Stimulated activated CD4-positive, alpha-beta T cell treated with anti-CD3 and anti-CD28 coated beads, Interleukin-1b, Interleukin-23, amount 100 ng/mL, for 48 hours (primary cell): ENCODE data around the gene AKAP8L.
A peak's percentile ranks its signal among the peaks of the same experiment; 100 is the strongest.
"Not testable (repeated sequence)": the region's sequence is repeated elsewhere in the genome, so short reads cannot be mapped to it uniquely, and the experiment has no call there.

Source experiments
- DNase-seq: peaks from one replicate; pipeline ENCODE4 v3.0.0-alpha.2; 2020

Gene AKAP8L

GRCh38 chr19:15417699-15418098 is 1.1 kb downstream of the AKAP8L start:
- no peak for DNase-seq

DNA sequence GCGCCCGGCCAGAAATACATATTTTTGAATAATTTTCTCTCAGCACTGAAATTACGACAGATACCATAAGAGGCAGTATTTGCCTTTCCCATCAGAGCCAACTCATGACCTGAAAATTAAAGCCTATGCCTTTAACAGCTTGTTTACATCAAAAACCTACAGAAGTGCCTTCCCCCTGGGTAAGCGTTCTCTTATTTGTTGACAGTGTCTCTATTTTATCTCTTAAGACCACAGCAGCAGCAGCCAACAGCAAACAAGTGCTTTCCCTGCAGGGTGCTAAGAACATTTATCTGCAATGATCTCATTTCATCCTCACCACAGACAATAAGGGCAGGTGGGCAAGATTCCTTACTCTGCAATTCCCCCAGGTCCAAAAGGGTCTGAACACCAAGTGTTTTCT is 6.0 kb downstream of the AKAP8L start:
- no peak for DNase-seq

DNA sequence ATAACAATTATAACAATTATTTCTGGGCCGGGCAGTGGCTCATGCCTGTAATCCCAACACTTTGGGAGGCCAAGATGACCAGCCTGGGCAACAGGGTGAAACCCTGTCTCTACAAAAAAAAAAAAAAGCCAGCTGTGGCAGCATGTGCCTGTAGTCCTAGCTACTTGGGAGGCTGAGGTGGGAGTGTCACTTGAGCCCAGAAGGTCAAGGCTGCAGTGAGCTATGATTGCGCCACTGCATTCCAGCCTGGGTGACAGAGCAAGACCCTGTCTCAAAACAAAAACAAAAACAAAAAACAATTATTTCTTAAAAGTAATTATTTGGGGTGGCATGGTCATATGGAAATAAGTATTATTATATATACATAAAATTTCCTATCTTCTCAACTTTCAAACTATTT is 7.4 kb downstream of the AKAP8L start:
- not testable (repeated sequence) for DNase-seq

- no peak for DNase-seq
Observed at GRCh38 chr19:15404780-15405211, 14.0 kb downstream of the AKAP8L start.

DNA sequence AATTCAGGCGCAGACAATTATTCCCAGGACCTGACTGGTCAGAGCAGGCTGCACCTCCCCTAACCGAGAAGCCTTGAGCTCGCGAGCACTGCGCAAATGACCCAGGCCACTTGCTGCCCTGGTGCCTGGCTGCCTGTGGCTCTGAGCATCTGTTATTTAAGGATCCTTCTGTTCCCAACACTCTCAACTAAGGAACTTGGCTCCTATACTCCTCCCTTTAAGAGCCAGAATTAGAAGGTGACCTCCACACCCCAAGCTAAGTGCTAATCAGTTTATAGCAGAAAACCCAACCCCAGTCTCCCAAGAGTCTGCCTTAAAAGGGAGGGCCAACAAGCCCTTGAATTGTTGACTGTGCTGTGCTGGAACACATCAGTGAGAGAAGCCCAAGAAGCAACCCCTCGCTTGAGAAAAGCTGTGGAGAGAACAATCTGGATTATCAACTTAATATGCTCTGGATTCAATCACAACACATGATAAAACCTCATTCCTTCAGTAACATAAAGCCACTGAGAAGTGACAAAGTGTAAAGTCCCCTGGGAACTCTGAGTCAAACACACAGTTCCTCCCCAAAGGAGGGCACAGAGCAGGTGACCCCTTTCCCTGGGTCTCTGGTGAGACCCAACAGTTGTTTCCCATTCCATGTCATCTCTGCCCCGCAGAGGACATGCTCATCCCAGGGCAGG is 14.6 kb downstream of the AKAP8L start:
- no peak for DNase-seq

GRCh38 chr19:15403151-15403531 is 15.6 kb downstream of the AKAP8L start:
- DNase-seq = no peak

DNA sequence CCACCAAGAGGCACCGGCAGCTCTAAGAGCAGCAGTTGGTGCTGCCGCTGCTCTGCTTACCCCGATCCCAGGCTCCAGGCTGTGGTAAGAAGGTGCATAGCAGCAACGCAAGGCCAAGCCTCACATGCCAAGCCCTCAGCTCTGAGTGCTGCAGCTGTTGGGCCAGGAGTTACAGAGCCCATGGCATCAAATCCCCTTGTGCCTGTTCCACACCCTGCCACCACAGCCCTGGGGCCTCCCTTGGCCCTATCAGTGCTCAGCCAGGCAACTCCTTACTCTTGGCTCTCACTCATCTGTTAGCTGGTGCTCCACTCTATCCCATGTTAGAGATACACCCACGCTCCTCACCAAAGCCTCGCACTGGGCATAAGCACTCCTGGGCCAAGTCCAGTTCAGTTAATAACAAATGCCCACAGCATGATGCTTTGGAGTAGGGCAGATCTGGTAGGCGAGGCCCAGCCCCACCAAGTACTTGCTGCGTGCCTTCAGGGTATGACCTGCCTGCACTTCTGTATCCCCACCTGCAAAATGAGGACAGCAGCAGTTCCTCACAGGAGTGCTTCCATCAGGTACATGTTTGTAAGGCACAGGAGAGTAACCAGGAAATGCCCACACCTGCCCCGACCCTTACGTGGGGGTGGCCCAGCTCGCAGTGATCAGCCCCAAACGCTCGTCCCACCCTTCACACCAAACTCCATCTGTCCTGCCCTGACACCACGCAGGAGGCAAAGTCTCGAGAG is 16.2 kb downstream of the AKAP8L start:
- no peak for DNase-seq

DNA sequence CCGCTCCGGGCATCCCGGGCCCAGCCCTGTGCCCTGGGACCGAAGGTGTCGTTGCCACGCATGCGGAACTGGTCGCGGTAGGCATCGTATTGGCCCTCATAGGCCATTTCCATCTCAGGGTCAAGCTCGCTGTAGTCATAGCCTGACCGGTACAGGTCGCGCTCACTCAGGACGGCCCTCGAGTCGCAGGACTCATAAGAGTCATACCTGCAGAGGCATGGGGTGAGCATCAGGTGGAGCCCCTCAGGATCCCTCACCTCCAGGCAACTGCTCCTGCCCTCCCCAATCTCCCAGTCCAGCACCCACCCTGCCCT is 17.4 kb downstream of the AKAP8L start:
- no peak for DNase-seq

DNA sequence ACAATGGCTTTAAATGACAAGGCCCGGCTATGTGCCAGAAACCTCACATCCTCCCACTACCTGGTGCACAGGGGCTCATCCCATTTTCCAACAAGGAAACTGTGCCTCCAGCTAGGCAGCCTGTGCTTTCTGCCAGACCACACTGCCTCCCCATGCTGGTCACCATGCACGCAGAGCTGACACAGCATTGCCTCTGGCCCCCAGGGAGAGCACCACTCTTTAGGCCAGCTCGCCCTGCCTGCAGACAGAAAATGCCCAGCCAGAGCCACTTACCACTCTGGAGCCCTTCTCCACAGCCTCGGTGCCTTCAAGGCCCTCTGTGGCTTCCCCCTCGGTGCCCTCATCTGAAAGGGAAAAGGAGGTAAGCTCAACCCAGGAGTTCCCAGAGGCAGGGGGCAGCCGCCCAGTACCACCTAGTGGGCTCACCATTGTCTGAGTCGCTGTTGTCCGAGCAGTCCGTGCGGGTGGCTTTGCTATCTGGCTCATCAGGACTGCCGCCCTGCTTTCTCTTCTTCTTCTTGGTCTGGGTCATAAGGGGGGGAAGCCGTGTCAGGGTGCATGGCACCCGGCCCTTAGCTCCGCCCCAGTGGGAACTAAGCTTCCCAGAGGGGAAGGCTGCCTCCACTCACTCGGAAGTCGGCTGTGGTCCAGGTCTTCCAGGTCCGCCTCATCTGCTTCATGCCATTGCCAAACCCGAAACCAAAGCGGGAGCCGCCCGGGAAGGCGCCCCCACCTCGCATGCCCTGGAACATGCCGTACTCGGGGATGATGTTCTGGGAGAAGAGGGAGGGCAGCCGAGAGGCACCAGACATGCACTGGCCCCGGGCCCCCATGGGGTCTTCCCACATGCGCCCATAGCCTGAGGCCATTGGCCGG is 18.0 kb downstream of the AKAP8L start:
- DNase-seq = no peak

- no peak for DNase-seq
Observed at GRCh38 chr19:15399635-15400034, 19.2 kb downstream of the AKAP8L start.

DNA sequence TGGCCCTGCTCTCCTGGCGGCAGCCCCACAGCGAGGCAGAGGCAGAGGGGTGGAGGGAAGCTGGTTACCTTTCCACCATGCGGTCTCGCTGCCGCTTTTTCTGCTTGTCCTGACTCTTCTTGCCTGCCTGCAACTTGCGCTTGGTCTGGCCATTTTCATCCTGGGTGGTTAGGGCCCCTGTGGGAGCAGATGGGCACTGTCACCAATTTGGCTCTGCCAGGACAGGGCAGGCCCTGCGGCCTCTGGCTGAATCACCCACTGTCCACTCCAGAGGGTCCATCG is 19.6 kb downstream of the AKAP8L start:
- DNase-seq = no peak

DNA sequence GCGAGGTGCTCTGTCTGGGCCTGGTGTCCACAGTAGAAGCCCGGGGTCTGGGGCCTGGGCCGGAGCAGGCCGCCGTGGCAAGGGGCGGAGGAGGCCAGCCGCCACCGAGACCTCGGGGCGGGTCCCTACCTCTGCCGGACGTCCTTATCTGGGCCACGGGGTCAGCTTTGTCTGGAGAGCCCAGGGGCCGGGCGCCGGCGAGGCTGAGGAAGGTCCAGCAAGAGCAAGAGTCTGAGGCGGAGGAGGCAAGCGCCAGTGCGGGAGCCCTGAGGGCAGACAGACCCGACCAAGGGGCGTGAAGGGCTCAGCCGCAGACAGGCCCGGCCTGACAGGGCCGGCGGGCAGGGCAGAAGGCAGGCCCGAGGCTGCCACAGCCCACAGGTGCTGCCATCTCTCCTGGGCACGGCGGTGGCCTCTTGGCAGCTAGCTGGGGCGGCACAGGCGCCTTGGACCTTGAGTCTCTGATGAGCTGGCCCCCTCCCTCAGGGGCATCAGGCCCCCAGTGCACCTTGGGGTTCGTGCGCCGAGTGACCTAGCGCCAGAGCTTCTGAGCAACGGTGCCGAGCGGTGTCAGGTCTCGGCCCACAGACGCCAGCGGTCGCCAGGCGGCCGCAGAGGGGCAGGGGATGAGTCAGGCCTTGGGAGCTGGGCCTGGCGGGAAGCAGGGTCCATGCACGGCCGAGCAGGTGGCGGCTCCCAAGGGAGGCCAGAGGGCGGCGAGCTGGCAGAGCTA is 20.1 kb downstream of the AKAP8L start:
- no peak for DNase-seq

DNA sequence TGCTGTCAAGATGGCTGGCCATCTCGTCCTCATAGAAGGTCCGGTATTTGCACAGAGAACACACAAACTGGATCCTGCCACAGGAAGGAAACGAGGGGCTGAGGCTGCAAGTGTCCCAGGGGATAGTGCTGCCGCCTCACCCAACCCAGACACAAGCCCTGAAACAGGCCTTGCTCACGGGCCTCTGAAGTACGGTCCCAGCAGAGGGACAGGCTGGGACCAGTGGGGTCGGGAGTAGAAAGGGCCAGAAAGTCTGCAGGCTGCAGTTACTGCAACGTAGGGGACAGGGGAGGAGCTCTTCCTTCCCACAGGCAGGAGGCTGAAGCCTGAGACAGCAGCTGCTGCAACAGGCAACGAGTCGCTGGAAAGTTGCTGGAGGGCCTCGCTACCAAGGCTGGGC is 21.0 kb downstream of the AKAP8L start:
- DNase-seq = no peak

GRCh38 chr19:15397236-15397635 is 21.6 kb downstream of the AKAP8L start:
- no peak for DNase-seq

GRCh38 chr19:15396436-15396835 is 22.4 kb downstream of the AKAP8L start:
- DNase-seq = no peak

DNA sequence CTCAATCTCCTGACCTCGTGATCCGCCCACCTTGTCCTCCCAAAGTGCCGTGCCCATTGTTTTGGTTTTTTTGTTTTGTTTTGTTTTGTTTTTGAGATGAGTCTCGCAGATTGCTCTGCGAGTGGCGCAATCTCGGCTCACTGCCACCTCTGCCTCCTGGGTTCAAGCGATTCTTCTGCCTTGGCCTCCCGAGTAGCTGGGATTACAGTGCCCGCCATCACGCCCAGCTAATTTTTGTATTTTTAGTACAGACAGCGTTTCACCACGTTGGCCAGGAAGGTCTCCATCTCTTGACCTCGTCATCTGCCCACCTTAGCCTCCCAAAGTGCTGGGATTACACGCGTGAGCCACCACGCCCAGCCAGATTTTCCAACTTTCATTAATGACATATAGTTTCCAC is 23.5 kb downstream of the AKAP8L start:
- DNase-seq = not testable (repeated sequence)

GRCh38 chr19:15394426-15394825 is 24.4 kb downstream of the AKAP8L start:
- DNase-seq = no peak

- no peak for DNase-seq
Observed at GRCh38 chr19:15393963-15394362, 24.8 kb downstream of the AKAP8L start.

DNA sequence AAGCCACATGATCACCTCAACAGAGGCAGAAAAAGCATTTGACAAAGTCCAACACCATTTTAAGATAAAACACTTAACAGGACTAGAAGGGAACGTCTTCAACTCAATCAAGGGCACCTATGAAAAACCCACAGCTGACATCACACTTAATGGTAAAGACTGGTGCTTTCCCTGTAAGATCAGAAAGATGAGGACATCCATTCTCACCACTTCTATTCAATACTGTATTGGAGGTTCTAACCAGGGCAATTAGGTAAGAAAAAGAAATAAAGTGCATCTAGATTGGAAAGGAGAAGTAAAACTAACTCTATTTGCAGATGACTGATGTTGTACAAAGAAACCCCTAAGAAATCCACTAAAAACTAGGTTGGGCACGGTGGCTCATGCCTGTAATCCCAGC is 28.0 kb downstream of the AKAP8L start:
- DNase-seq = no peak

- DNase-seq = no peak
Observed at GRCh38 chr19:15381864-15382263, 36.9 kb downstream of the AKAP8L start.

- DNase-seq = no peak
Observed at GRCh38 chr19:15381429-15381828, 37.4 kb downstream of the AKAP8L start.

DNA sequence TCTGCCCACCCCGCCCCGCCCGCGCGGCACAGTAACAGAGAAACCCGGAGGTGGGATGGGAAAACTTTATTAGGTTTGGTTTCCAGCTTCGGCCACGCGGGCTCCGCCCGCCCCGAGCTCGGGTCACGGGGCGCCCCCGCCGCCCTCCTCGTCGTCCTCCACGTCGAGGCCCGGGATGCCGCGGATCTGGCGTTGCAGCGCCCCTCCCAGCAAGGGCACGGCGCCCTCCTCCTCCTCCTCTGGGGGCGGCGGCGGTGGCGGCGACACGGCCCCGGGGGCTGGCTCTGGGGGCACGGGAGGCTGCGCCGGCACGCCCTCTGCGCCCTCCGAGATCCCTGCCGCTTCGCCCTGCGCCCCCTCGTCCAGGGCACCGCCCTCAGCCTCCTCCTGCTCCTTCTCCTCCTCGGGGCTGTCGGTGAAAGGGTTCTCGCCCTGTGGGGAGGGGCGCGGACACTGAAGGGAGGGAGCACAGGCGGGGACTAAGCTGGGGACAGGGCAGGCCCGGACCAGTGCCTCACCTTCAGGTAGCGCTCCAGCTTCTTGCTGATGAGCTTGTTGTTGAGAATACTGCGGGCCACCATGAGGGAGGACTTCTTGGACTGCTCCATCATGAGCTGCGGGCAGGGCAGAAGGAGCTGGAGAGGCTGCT is 38.7 kb downstream of the AKAP8L start:
- peak; percentile 50 for DNase-seq
